ENCODE results near the gene DDX47.
"Not testable (repeated sequence)": the region's sequence is repeated elsewhere in the genome, so short reads cannot be mapped to it uniquely, and the experiment has no call there.

The DDX47 gene

GRCh38 chr12:12839003-12839395 lies 25.9 kb downstream of the DDX47 start:
- no peak for TF ChIP-seq EZH2phosphoT487 (IDR thresholded peaks at IDR 0.05; ENCODE audit: borderline replicate concordance, low read length)
- TF ChIP-seq, protein P1, sequence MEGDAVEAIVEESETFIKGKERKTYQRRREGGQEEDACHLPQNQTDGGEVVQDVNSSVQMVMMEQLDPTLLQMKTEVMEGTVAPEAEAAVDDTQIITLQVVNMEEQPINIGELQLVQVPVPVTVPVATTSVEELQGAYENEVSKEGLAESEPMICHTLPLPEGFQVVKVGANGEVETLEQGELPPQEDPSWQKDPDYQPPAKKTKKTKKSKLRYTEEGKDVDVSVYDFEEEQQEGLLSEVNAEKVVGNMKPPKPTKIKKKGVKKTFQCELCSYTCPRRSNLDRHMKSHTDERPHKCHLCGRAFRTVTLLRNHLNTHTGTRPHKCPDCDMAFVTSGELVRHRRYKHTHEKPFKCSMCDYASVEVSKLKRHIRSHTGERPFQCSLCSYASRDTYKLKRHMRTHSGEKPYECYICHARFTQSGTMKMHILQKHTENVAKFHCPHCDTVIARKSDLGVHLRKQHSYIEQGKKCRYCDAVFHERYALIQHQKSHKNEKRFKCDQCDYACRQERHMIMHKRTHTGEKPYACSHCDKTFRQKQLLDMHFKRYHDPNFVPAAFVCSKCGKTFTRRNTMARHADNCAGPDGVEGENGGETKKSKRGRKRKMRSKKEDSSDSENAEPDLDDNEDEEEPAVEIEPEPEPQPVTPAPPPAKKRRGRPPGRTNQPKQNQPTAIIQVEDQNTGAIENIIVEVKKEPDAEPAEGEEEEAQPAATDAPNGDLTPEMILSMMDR (IDR thresholded peaks at IDR 0.05; ENCODE audit: low read depth, low read length, poor library complexity, severe bottlenecking): no peak
- H3K4me2 ChIP-seq (ENCODE audit: low read length): no peak overlapping the region
- no peaks in the 10 kb centered on the region for H3F3A ChIP-seq (ENCODE audit: control insufficient read depth, insufficient read depth)
- H3K4me3 ChIP-seq (ENCODE audit: low read length): no peak overlapping the region
- no peaks in the 10 kb centered on the region; the same call in 1 of the 2 replicates for H3K36me3 ChIP-seq (ENCODE audit: control insufficient read depth, low read length)
- H3K27me3 ChIP-seq (ENCODE audit: control insufficient read depth, low read length): no peaks in the 10 kb centered on the region
- no peaks in the 10 kb centered on the region for H4K20me1 ChIP-seq (ENCODE audit: control insufficient read depth, insufficient read depth, low read depth, low read length)
- no peaks in the 10 kb centered on the region for H3K9me3 ChIP-seq (ENCODE audit: control insufficient read depth, insufficient read depth, low read length)
- H3K27ac ChIP-seq (ENCODE audit: low read depth, low read length): no peak overlapping the region
- H3K4me1 ChIP-seq (ENCODE audit: control insufficient read depth, low read length): peaks cover 4% of the 10 kb centered on the region; the same call in 1 of the 2 replicates
- no peaks in the 10 kb centered on the region for H3K79me2 ChIP-seq (ENCODE audit: control insufficient read depth, low read length)
- no peaks in the 10 kb centered on the region for H3K9me2 ChIP-seq (replicated peaks; ENCODE audit: control insufficient read depth, low read length)

- not testable (repeated sequence) for H3F3A ChIP-seq (ENCODE audit: control insufficient read depth, insufficient read depth); H4K20me1 ChIP-seq (ENCODE audit: control insufficient read depth, insufficient read depth, low read depth, low read length); H3K79me2 ChIP-seq (ENCODE audit: control insufficient read depth, low read length); H3K36me3 ChIP-seq (ENCODE audit: control insufficient read depth, low read length); H3K4me2 ChIP-seq (ENCODE audit: low read length); H3K27ac ChIP-seq (ENCODE audit: low read depth, low read length); H3K9me3 ChIP-seq (ENCODE audit: control insufficient read depth, insufficient read depth, low read length); H3K27me3 ChIP-seq (ENCODE audit: control insufficient read depth, low read length); H3K4me3 ChIP-seq (ENCODE audit: low read length); H3K4me1 ChIP-seq (ENCODE audit: control insufficient read depth, low read length); H3K9me2 ChIP-seq (replicated peaks; ENCODE audit: control insufficient read depth, low read length)
Observed at GRCh38 chr12:12839439-12839838, 26.3 kb downstream of the DDX47 start.

GRCh38 chr12:12839873-12840579 lies 26.9 kb downstream of the DDX47 start:
- Histone ChIP-seq H3K36me3 (ENCODE audit: control insufficient read depth, low read length) (no peaks in the 10 kb centered on the region; the same call in 1 of the 2 replicates), H4K20me1 (ENCODE audit: control insufficient read depth, insufficient read depth, low read depth, low read length) (no peaks in the 10 kb centered on the region), H3K9me3 (ENCODE audit: control insufficient read depth, insufficient read depth, low read length) (no peaks in the 10 kb centered on the region), H3K27me3 (ENCODE audit: control insufficient read depth, low read length) (no peaks in the 10 kb centered on the region), H3F3A (ENCODE audit: control insufficient read depth, insufficient read depth) (no peaks in the 10 kb centered on the region), H3K4me1 (ENCODE audit: control insufficient read depth, low read length) (peaks cover 4% of the 10 kb centered on the region; the same call in 1 of the 2 replicates), H3K4me2 (ENCODE audit: low read length) (no peak overlapping the region), H3K4me3 (ENCODE audit: low read length) (no peak overlapping the region), H3K79me2 (ENCODE audit: control insufficient read depth, low read length) (no peaks in the 10 kb centered on the region), H3K27ac (ENCODE audit: low read depth, low read length) (no peak overlapping the region), H3K9me2 (replicated peaks; ENCODE audit: control insufficient read depth, low read length) (no peaks in the 10 kb centered on the region)
- no peak for TF ChIP-seq EZH2phosphoT487 (IDR thresholded peaks at IDR 0.05; ENCODE audit: borderline replicate concordance, low read length)
- TF ChIP-seq, protein P1 (IDR thresholded peaks at IDR 0.05; ENCODE audit: low read depth, low read length, poor library complexity, severe bottlenecking): no peak

GRCh38 chr12:12840580-12840899 lies 27.4 kb downstream of the DDX47 start:
- no peaks in the 10 kb centered on the region for H3K27me3 ChIP-seq (ENCODE audit: control insufficient read depth, low read length)
- no peak overlapping the region for H3K4me3 ChIP-seq (ENCODE audit: low read length)
- peaks cover 4% of the 10 kb centered on the region; the same call in 1 of the 2 replicates for H3K4me1 ChIP-seq (ENCODE audit: control insufficient read depth, low read length)
- H3K27ac ChIP-seq (ENCODE audit: low read depth, low read length): no peak overlapping the region
- no peak for TF ChIP-seq EZH2phosphoT487 (IDR thresholded peaks at IDR 0.05; ENCODE audit: borderline replicate concordance, low read length)
- TF ChIP-seq, protein P1 (IDR thresholded peaks at IDR 0.05; ENCODE audit: low read depth, low read length, poor library complexity, severe bottlenecking): no peak
- no peaks in the 10 kb centered on the region for H3K9me2 ChIP-seq (replicated peaks; ENCODE audit: control insufficient read depth, low read length)
- H3K4me2 ChIP-seq (ENCODE audit: low read length): no peak overlapping the region
- no peaks in the 10 kb centered on the region for H3F3A ChIP-seq (ENCODE audit: control insufficient read depth, insufficient read depth)
- H4K20me1 ChIP-seq (ENCODE audit: control insufficient read depth, insufficient read depth, low read depth, low read length): no peaks in the 10 kb centered on the region
- H3K79me2 ChIP-seq (ENCODE audit: control insufficient read depth, low read length): no peaks in the 10 kb centered on the region
- H3K9me3 ChIP-seq (ENCODE audit: control insufficient read depth, insufficient read depth, low read length): no peaks in the 10 kb centered on the region
- H3K36me3 ChIP-seq (ENCODE audit: control insufficient read depth, low read length): no peaks in the 10 kb centered on the region; the same call in 1 of the 2 replicates

- H3F3A ChIP-seq (ENCODE audit: control insufficient read depth, insufficient read depth); H3K9me2 ChIP-seq (replicated peaks; ENCODE audit: control insufficient read depth, low read length); H3K4me2 ChIP-seq (ENCODE audit: low read length); H3K4me3 ChIP-seq (ENCODE audit: low read length); H3K4me1 ChIP-seq (ENCODE audit: control insufficient read depth, low read length); H3K27me3 ChIP-seq (ENCODE audit: control insufficient read depth, low read length); H3K27ac ChIP-seq (ENCODE audit: low read depth, low read length); H4K20me1 ChIP-seq (ENCODE audit: control insufficient read depth, insufficient read depth, low read depth, low read length); H3K36me3 ChIP-seq (ENCODE audit: control insufficient read depth, low read length); H3K9me3 ChIP-seq (ENCODE audit: control insufficient read depth, insufficient read depth, low read length); H3K79me2 ChIP-seq (ENCODE audit: control insufficient read depth, low read length): not testable (repeated sequence)
Observed at GRCh38 chr12:12841428-12841827, 28.3 kb downstream of the DDX47 start.
